Activated CD4-positive, alpha-beta T cell treated with anti-CD3 and anti-CD28 coated beads, Interleukin-2, amount 50 U/mL, for 4 hours (primary cell): ENCODE data around the gene ITSN1.

Experiments used
- DNase-seq, 2 experiments: peaks; one replicate each; pipeline ENCODE4 v3.0.0-alpha.2; 2020

The ITSN1 gene

DNA sequence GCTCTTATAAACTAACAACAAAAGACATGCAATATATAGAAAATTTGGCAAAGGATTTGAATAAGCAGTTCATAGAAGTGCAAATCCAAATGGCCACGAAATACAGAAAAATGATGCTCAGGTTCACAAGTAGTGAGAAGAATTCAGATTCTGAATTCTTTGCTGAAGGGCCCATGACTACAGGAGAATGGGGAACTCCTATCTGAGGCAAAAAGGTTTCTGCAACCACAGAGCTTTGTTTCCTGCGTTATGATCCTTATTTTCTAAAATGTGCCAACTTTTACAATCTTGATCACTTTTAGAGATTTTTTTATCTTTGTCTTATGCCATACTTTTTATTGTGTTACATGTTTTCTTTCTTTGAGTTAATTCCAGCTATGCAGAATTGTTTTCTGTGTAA is 91.3 kb downstream of the ITSN1 start:
- DNase-seq, result no peak

DNA sequence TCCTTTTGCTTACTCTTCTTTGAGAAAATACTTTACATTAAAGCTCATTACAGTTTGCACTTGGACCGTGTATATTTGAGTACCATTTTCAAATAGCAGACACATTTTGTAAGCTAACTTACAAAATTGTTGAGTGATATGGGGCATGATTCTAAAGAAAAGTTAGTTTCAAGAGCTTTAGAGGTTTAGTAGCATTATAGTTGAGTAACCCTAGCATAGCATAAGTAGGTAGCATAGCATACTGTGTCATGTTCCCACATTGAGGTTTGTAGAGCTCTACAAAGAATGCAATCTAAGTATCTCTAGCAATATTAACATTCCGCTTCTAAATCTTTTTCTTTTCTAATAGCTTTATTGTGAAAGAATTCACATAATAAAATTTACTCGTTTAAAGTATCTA is 92.0 kb downstream of the ITSN1 start:
- DNase-seq, result no peak

GRCh38 chr21:33734818-33735217 is 92.5 kb downstream of the ITSN1 start:
- no peak for DNase-seq

GRCh38 chr21:33736569-33736968 is 94.3 kb downstream of the ITSN1 start:
- DNase-seq, result no peak

DNA sequence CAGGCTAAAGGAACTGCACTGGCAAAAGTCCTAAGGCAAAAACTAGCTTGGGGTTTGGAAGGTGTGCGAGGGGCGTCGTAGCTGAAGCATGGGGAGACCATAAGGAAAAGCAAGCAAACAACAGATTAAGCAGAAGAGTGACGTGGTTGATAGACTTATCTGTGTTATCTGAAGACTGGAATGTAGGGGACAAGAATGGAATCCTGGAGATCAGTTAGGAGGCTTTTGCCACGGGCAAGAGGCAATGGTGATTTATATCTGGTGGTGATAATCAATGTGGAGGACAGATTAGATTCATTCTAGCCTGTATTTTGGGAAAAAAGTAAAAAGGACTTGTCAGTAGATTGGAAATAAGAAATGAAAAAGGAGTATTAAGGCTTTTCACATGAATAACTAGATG is 97.4 kb downstream of the ITSN1 start:
- DNase-seq, result no peak

DNA sequence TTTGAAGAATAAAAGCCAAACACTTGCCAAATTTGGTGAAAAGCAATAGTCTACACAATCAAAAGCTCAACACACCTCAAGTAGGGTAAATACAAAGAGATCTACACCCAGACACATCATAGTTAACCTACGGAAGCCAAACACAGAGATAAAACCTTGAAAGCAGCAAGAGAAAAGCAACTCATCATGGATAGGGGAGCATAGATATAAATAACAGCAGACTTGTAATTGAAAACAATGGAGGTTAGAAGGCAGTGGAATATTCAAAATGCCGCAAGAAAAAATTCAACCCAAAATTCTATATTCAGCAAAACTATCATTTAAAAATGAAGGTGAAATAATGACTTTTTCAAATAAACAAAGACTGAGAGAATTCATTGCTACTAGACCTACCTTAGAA is 105.1 kb downstream of the ITSN1 start:
- no peak for DNase-seq

- DNase-seq, result no peak
Measured at GRCh38 chr21:33748903-33749302, 106.6 kb downstream of the ITSN1 start.

DNA sequence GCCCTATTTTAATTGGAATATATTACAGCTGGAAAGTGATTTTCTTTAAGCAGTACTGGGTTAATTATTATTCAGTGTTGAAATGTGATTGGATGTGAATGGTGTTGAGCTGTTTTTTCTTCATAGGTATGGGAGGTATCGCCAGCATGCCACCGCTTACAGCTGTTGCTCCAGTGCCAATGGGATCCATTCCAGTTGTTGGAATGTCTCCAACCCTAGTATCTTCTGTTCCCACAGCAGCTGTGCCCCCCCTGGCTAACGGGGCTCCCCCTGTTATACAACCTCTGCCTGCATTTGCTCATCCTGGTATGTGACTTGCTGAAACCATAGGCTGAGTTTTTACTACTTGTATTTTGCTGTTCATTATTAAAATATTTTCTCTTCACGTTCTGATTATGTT is 107.7 kb downstream of the ITSN1 start:
- no peak for DNase-seq

DNA sequence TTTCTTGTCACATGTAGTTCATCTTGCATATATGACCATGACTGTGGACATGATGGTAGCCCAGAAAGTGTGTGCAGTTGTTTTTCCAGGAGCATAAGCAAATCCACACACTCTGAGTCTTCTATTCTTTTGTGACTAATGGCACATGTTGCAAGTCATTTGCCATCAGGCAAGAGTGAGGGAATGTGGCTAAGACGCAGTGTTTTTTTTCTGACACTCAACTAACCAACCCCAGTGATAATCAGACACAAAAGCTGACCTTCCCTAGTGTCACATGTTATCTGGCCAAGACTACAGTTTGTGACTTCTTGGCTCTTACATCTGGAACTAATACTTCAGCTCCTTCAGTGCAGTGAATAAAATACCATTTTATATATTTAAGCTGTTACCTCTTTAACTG is 108.8 kb downstream of the ITSN1 start:
- no peak for DNase-seq

DNA sequence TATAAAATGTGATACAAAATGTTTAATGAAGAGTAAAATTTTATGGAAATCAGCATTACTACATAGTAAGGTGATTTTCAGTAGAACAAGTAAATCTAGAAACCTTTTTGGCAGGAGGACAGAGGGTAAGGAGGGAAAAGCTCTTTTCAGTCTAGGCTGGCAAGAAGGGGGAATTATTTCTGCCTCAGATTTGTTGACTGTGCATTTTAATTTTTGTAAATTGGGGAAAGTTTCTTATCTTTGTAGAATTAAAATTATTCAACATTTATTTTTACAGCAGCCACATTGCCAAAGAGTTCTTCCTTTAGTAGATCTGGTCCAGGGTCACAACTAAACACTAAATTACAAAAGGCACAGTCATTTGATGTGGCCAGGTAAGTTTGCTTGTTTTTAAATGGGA is 109.2 kb downstream of the ITSN1 start:
- no peak for DNase-seq

GRCh38 chr21:33752260-33752659 is 110.0 kb downstream of the ITSN1 start:
- DNase-seq, result no peak

DNA sequence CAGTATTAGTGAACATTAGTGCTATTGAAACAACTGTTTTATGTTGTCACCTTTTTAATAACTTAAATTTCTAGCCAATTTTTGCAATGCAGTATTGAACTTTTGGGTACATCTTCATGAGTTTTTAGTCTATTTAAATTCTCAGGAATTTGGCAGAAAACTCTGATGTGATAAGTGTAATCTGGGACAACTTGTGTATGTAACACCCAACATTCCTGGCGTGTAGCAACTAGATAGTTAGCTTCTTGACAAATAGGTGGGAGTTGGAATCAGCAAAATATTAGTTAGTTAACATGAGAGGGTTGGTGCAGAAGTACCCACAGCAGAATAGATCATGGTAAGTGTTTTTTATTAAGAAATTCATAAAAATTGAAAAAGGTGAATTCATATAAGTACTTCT is 111.6 kb downstream of the ITSN1 start:
- DNase-seq, result no peak

DNA sequence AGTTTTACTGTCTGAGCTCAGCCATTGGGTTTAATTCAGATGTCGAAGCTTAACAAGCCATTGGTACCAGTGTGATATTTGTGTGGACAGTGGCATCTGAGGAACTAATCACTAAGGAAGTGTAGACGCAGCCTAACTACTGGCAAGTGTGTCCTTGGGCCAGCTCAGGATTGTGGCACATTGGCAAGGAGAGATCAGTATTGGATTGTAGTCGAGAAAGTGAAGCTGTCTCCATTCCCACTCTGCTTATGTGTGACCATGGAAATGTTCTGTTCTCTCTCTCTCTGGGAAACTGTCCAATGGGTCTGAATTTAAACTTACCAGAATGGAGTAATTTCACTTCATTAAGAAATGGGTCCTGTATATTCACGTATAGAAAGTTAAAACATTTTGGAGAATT is 112.2 kb downstream of the ITSN1 start:
- no peak for DNase-seq

- DNase-seq, result no peak
Measured at GRCh38 chr21:33755354-33755753, 113.1 kb downstream of the ITSN1 start.

- no peak for DNase-seq
Measured at GRCh38 chr21:33760641-33761440, 118.5 kb downstream of the ITSN1 start.

- DNase-seq, result no peak
Measured at GRCh38 chr21:33761441-33762036, 119.2 kb downstream of the ITSN1 start.

DNA sequence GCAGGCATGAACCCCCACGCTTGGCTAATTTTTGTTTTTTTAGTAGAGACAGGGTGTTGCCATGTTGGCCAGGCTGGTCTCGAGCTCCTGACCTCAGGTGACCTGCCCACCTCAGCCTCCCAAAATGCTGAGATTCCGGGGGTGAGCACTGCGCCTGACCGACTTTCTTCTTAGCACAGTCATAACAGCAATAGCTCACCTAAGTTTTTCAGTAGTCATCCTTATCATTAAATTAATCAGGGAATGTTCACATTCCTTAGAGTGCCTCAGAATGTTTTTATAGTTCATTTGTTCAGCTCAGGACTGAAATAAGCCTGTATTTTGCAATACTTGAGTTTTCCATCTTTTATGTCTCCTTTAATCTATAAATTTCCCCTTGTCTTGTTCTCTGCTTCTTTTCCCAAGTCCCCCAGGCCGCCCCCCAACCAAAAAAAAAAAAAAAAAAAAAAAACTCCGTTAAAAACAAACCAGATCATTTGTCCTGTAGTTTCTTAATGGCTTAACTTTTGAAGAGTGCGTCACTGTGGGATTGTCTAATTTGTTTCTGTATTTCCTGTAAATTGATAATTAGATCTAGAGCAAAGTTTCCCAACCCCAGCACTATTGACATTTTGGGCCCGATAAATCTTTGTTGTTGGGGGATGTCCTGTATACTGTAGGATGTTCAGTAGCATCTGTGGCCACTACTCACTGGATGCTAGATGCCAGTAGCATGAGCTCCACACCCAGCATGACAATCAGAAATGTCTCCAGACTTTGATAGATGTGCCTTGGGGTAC is 120.7 kb downstream of the ITSN1 start:
- no peak for DNase-seq

DNA sequence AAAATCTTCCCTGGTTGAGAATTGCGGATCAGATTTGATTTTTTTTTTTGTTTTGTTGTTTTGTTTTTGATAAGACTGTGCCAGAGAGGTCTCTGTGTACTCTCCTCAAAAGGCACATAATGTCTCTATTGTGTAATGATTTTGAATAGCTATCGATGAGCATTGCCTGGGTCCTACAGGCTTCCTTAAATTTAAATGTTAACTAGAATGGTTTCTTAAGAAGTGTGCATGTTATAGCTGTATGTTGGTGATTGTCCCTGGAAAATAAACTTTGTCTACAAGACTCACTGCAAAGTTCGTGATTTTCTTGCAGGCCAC is 121.2 kb downstream of the ITSN1 start:
- DNase-seq, result no peak

- DNase-seq, result no peak
Measured at GRCh38 chr21:33767236-33767635, 124.9 kb downstream of the ITSN1 start.

DNA sequence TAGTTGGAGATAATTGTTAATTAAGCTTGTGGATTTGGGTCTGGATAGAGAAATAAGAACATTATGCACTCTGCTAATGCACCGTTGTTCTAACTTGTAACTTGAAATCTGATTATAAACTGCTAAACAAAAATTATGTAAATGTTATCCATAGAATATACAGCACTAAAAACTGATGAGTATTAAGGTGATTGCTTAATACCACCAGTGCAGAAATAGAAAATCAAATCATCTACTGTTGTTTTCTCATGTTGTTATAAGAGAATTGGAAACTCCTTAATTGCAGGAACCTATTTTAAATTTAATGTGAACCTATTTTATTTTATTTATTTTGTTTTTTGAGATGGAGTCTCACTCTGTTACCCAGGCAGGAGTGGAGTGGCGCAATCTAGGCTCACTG is 125.7 kb downstream of the ITSN1 start:
- no peak for DNase-seq

DNA sequence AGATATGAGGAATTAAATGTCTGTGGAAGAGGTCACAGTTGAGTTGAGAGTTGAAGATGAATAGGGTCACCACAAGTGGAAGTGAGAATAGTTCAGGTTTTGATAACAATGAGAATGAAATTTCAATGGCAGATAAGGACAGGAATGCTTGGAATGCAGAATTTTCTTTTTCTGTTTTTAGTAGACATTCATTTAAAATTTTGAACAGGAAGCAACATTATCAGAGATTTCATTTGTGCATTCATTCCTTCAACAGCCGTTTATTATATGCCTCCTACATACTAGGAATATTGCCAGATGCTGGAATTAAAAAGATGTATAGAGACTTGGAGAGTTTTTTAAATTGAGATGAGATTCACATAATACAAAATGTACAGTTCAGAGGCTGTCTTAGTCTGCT is 126.8 kb downstream of the ITSN1 start:
- no peak for DNase-seq

DNA sequence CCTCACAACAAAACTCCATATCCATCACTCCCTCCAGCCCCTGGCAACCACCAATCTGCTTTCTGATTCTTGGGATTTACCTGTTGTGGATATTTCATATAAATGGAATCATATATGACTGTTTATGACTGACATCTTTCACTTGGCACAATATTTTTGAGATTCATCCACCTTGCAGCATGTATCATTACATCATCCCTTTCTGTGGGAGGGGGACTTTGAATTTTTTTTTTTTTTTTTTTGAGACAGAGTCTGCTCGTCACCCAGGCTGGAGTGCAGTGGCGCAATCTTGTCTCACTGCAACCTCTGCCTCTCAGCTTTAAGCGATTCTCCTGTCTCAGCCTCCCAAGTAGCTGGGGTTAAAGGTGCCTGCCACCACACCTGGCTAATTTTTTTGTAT is 128.2 kb downstream of the ITSN1 start:
- DNase-seq, result no peak

DNA sequence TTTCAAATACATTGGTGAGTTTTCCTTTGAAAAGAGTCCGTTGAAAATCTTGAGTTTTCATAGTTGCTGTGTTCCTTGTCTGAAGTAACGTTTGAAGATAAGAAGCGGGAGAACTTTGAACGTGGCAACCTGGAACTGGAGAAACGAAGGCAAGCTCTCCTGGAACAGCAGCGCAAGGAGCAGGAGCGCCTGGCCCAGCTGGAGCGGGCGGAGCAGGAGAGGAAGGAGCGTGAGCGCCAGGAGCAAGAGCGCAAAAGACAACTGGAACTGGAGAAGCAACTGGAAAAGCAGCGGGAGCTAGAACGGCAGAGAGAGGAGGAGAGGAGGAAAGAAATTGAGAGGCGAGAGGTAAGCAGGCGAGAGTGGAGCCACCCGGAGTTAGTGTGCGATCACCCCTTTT is 129.7 kb downstream of the ITSN1 start:
- no peak for DNase-seq

GRCh38 chr21:33774551-33774950 is 132.2 kb downstream of the ITSN1 start:
- DNase-seq, result no peak
